Osteoblast (primary cell): Measurements from ENCODE around the gene COX7A2. TPM values are rescaled to one million over a fixed set of nuclear protein-coding genes. Genes with fewer than 3 reads are reported as not detected.

Experiments
- DNase-seq: peaks from one replicate; pipeline ENCODE4 v3.0.0; 2011; ENCODE audit warnings: low spot score, mixed read lengths; ENCODE audit not compliant: insufficient read length; ENCODE audit errors: missing footprints
- H2AFZ ChIP-seq: 2 replicates; pipeline ENCODE4 v1.6.0; 2011; ENCODE audit warnings: mild to moderate bottlenecking, low read length
- H3K27ac ChIP-seq: 2 replicates; pipeline ENCODE4 v1.5.1; 2011; ENCODE audit warnings: mild to moderate bottlenecking, low read depth, low read length, moderate library complexity
- H3K27me3 ChIP-seq: 2 replicates; pipeline ENCODE4 v1.6.0; 2012; ENCODE audit warnings: mild to moderate bottlenecking, control low read depth, inconsistent platforms, low read length, moderate library complexity; ENCODE audit not compliant: insufficient read depth
- H3K36me3 ChIP-seq: 2 replicates; pipeline ENCODE4 v1.5.1; 2011; ENCODE audit warnings: mild to moderate bottlenecking, low read length, control low read depth, moderate library complexity; ENCODE audit not compliant: insufficient read depth
- H3K4me1 ChIP-seq: 2 replicates; pipeline ENCODE4 v1.5.1; 2011; ENCODE audit warnings: mild to moderate bottlenecking, low read length, control low read depth, moderate library complexity; ENCODE audit not compliant: insufficient read depth
- H3K4me2 ChIP-seq: 2 replicates; pipeline ENCODE4 v1.6.0; 2011; ENCODE audit warnings: mild to moderate bottlenecking, low read length; ENCODE audit not compliant: insufficient read depth
- H3K4me3 ChIP-seq: fragments of 200-600 bp; sonication (generic); 3 replicates; pipeline ENCODE4 v1.5.1; 2012; ENCODE audit warnings: mild to moderate bottlenecking, low read length, inconsistent platforms; ENCODE audit not compliant: insufficient read depth
- H3K79me2 ChIP-seq: 2 replicates; pipeline ENCODE4 v1.6.0; 2012; ENCODE audit warnings: mild to moderate bottlenecking, low read length, control low read depth, inconsistent platforms; ENCODE audit not compliant: insufficient read depth
- H3K9me3 ChIP-seq: 2 replicates; pipeline ENCODE4 v1.5.1; 2011; ENCODE audit warnings: low read depth, low read length, control low read depth
- H4K20me1 ChIP-seq: 2 replicates; pipeline ENCODE4 v1.6.0; 2012; ENCODE audit warnings: mild to moderate bottlenecking, low read length, control low read depth; ENCODE audit not compliant: insufficient read depth
- total RNA-seq: library from RNA; depleted of rRNA; stranded (reverse); fragments of >200 nt; gene quantifications from 2 replicates; pipeline ENCODE4 v1.2.3, GENCODE V29; 2012
- TF ChIP-seq, protein P1 (sequence below): IDR thresholded peaks from 2 replicates; pipeline ENCODE4 v1.5.1; 2011; ENCODE audit warnings: mild to moderate bottlenecking, low read depth, low read length, moderate library complexity; ENCODE audit errors: extremely low read depth

The COX7A2 gene
- total RNA-seq, 1 donor = 72.0 TPM

DNA sequence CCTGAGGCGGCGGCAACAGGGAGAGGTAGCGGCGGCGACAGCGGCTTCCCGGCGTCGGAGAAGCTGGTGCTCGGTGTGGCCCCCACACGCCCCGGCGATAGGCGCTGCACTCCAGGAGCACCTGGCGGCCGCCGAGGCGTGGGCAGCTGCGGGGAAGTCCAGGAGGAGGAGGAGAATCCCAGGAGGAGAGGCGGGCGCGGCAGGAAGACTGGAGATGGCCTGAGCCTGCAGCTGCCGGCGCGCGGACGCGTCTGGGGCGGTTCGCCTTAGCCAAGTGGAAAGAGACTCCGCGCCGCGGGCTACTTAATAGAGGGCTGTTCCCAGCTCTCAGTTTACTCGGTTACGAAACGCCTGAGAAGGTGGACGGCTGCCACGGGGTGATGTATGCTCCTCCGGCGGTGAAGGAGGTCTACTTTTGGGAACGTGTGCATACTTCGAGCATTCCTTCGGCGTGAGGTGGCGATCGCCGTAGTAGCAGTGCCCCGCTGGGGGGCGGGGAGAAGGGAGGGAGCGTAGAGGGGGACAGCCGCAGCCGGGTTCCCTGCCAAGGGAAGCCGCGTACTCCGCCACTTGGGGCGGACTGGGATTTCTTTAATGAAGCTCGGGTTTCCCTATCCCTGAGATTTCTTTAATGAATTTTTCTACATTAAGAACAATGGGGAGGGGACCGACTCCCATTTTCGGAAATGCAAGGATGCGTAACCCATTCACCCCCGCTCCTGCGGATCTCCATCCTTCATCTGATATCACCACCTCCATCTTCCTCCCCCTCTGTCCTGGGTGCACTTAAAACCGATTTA lies 37.6 kb downstream of the COX7A2 start, which contains the start of gene COL12A1:
COL12A1 (minus strand) TSS at position 278 of the 800 bp plus-strand sequence. CDS start 3,261 bp downstream, outside the sequence.
- peaks cover 21% of the 10 kb centered on the region for H4K20me1 ChIP-seq
- TF ChIP-seq, protein P1, sequence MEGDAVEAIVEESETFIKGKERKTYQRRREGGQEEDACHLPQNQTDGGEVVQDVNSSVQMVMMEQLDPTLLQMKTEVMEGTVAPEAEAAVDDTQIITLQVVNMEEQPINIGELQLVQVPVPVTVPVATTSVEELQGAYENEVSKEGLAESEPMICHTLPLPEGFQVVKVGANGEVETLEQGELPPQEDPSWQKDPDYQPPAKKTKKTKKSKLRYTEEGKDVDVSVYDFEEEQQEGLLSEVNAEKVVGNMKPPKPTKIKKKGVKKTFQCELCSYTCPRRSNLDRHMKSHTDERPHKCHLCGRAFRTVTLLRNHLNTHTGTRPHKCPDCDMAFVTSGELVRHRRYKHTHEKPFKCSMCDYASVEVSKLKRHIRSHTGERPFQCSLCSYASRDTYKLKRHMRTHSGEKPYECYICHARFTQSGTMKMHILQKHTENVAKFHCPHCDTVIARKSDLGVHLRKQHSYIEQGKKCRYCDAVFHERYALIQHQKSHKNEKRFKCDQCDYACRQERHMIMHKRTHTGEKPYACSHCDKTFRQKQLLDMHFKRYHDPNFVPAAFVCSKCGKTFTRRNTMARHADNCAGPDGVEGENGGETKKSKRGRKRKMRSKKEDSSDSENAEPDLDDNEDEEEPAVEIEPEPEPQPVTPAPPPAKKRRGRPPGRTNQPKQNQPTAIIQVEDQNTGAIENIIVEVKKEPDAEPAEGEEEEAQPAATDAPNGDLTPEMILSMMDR = no peak
- peak within 1 kb of the TSS; percentile 95 for H3K4me3 ChIP-seq
- peak within 1 kb of the TSS; percentile 81 for H2AFZ ChIP-seq
- peaks cover 38% of the 10 kb centered on the region for H3K4me1 ChIP-seq
- peaks cover 48% of the 10 kb centered on the region for H3K79me2 ChIP-seq
- H3K27me3 ChIP-seq = no peaks in the 10 kb centered on the region
- no peaks in the 10 kb centered on the region for H3K9me3 ChIP-seq
- H3K27ac ChIP-seq = peak within 1 kb of the TSS; percentile 98
- peak within 1 kb of the TSS; percentile 94 for H3K4me2 ChIP-seq
- peak; percentile 96 for DNase-seq
- H3K36me3 ChIP-seq = peaks cover 20% of the 10 kb centered on the region

DNA sequence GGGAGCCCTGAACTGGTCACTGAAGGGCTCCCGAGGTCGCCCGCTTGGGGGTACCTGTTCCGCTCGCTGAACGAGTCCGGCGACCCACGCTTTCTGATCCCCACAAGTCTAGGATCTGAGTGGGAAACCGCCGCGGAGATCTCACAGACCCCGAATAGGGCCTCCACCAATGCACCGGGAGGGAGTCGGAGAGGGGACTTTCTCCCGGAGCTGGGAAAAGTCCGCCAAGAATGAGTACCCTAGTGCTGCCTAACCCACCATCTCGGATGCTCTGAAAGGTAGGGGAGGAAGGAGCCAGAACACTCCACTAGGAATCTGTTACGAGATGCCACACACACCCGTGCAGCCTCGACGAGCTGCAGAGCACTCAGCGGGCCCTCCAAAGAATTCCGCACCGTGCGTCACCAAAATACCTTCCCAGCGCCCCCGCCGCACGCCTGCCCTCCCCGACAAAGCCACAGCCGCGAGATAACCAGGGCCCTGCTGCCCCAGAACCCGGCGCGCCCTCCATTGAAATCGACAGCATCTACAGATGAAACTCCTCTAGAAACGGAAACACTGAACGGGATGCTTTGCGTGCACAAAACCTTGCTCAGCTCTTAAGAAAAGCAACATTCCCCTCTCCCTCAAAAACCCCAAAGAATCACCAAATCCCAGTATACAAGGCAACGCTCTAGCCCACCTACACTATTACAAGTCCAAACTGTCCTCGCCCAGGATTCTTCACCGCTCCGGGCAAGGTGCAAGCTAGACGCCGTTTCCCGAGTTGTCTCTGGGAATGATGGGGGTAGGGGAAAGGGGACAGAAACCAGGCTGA lies 38.4 kb downstream of the COX7A2 start:
- TF ChIP-seq, protein P1 = no peak
- Histone ChIP-seq H3K27ac (peak overlapping the region; percentile 98), H3K27me3 (no peaks in the 10 kb centered on the region), H3K79me2 (peaks cover 52% of the 10 kb centered on the region), H3K4me3 (peak overlapping the region; percentile 95), H3K36me3 (peaks cover 26% of the 10 kb centered on the region), H2AFZ (peak overlapping the region; percentile 81), H3K9me3 (no peaks in the 10 kb centered on the region), H3K4me1 (peaks cover 43% of the 10 kb centered on the region), H3K4me2 (peak overlapping the region; percentile 94), H4K20me1 (peaks cover 21% of the 10 kb centered on the region)
- DNase-seq = peak; percentile 90

GRCh38 chr6:75204217-75204958 lies 39.2 kb downstream of the COX7A2 start:
- Histone ChIP-seq H3K36me3 (peaks cover 29% of the 10 kb centered on the region), H3K4me1 (peaks cover 49% of the 10 kb centered on the region), H3K9me3 (no peaks in the 10 kb centered on the region), H3K27me3 (no peaks in the 10 kb centered on the region), H3K27ac (peak overlapping the region; percentile 98), H3K4me2 (peak overlapping the region; percentile 94), H3K79me2 (peaks cover 58% of the 10 kb centered on the region), H2AFZ (peak overlapping the region; percentile 54), H4K20me1 (peaks cover 21% of the 10 kb centered on the region), H3K4me3 (peak overlapping the region; percentile 95)
- TF ChIP-seq, protein P1 = peak; percentile 81
- peak; percentile 92 for DNase-seq
